Body of pancreas (tissue), 4 donors: ENCODE measurements around the gene MYADML2.

Experiments used
- POLR2A ChIP-seq, 3 donors: fragments of 450-650 bp; IDR thresholded peaks; one replicate each; pipeline ENCODE4 v1.6.1; 2016; ENCODE audit warnings: antibody characterized with exemption in 3 of 3, mild to moderate bottlenecking in 2 of 3
- TF ChIP-seq, protein P1 (sequence below), 7 experiments: fragments of 450-650 bp in 4 of 7; fragments of 200-600 bp in 3 of 7; sonication (generic) in 3 of 7; IDR thresholded peaks; one replicate each; pipeline ENCODE4 v1.5.1; 2016 to 2019; ENCODE audit warnings: antibody characterized with exemption in 7 of 7

GRCh38 chr17:81986606-81987005, 39.6 kb upstream of the MYADML2 start:
- TF ChIP-seq, protein P1, sequence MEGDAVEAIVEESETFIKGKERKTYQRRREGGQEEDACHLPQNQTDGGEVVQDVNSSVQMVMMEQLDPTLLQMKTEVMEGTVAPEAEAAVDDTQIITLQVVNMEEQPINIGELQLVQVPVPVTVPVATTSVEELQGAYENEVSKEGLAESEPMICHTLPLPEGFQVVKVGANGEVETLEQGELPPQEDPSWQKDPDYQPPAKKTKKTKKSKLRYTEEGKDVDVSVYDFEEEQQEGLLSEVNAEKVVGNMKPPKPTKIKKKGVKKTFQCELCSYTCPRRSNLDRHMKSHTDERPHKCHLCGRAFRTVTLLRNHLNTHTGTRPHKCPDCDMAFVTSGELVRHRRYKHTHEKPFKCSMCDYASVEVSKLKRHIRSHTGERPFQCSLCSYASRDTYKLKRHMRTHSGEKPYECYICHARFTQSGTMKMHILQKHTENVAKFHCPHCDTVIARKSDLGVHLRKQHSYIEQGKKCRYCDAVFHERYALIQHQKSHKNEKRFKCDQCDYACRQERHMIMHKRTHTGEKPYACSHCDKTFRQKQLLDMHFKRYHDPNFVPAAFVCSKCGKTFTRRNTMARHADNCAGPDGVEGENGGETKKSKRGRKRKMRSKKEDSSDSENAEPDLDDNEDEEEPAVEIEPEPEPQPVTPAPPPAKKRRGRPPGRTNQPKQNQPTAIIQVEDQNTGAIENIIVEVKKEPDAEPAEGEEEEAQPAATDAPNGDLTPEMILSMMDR (IDR thresholded peaks at IDR 0.05): no peak
- TF ChIP-seq POLR2A (IDR thresholded peaks at IDR 0.05): no peak
